ENCODE results near the gene PAXX.
A peak's percentile ranks its signal among the peaks of the same experiment; 100 is the strongest.

PAXX gene

DNA sequence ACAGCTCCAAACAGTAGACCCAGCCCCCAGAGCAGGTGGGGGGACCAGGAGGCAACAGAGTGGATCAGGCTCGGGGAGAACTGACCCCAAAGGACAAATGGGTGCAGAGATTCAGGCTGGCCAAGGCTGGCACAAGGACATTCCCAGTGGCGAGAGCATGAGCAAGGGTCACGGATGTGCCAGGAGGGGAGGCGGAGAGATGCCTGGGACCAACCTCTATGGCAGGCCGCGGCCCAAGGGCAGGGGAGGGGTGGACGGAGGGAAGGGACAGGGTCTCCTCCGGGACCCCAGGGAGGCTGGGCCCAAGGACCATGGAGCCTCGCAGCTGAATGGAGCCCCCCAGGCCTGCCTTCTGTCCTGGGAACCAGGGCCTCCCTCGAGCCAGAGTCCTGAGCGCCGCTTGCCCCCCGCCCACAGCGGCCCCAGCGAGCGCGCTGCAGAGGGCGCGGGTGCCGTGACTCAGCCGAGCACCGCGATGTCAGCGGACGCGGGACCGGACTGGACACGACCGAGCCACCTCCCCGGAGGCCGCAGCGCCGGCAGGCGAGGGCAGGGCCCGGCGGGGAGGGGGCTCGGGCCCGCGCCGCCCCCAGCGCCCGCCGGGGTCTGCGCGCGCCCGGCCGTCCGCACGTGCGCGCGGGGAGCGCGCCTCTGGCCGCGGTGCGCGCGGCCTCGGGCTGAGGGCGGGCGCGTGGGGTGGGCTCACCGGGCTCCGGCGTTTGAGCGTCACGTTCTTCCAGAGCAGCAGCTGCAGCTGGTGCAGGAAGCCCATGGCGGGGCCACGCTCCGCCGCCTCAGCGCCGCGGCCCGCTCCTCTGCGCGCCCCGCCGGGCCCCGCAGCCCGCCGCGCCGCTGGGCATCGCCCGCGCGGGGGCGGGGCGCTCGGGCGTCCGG is 35.4 kb downstream of the PAXX start, which contains the start of gene ABCA2:
Gene ABCA2, minus strand, starts transcription at position 869 of the 894 bp plus-strand sequence. Its CDS starts 97 bp downstream, at position 772.
- DNase-seq (ENCODE audit: low read depth): no peak
- peak within 1 kb of the TSS; percentile 75 for H3K4me3 ChIP-seq (ENCODE audit: low read depth, low read length)
- TF ChIP-seq, protein P1, sequence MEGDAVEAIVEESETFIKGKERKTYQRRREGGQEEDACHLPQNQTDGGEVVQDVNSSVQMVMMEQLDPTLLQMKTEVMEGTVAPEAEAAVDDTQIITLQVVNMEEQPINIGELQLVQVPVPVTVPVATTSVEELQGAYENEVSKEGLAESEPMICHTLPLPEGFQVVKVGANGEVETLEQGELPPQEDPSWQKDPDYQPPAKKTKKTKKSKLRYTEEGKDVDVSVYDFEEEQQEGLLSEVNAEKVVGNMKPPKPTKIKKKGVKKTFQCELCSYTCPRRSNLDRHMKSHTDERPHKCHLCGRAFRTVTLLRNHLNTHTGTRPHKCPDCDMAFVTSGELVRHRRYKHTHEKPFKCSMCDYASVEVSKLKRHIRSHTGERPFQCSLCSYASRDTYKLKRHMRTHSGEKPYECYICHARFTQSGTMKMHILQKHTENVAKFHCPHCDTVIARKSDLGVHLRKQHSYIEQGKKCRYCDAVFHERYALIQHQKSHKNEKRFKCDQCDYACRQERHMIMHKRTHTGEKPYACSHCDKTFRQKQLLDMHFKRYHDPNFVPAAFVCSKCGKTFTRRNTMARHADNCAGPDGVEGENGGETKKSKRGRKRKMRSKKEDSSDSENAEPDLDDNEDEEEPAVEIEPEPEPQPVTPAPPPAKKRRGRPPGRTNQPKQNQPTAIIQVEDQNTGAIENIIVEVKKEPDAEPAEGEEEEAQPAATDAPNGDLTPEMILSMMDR (IDR thresholded peaks at IDR 0.05; ENCODE audit: control insufficient read depth, extremely low read depth, insufficient read depth): no peak

GRCh38 chr9:137028263-137029057 is 36.2 kb downstream of the PAXX start:
- DNase-seq (ENCODE audit: low read depth): no peak
- peak overlapping the region; percentile 56 for H3K4me3 ChIP-seq (ENCODE audit: low read depth, low read length)
- TF ChIP-seq, protein P1 (IDR thresholded peaks at IDR 0.05; ENCODE audit: control insufficient read depth, extremely low read depth, insufficient read depth): peak; percentile 76

GRCh38 chr9:137029058-137029936 is 37.1 kb downstream of the PAXX start:
- H3K4me3 ChIP-seq (ENCODE audit: low read depth, low read length): peak overlapping the region; percentile 56
- DNase-seq (ENCODE audit: low read depth): no peak
- TF ChIP-seq, protein P1 (IDR thresholded peaks at IDR 0.05; ENCODE audit: control insufficient read depth, extremely low read depth, insufficient read depth): peak; percentile 97

GRCh38 chr9:137030006-137030405 is 37.8 kb downstream of the PAXX start:
- DNase-seq (ENCODE audit: low read depth): no peak
- TF ChIP-seq, protein P1 (IDR thresholded peaks at IDR 0.05; ENCODE audit: control insufficient read depth, extremely low read depth, insufficient read depth): no peak
- H3K4me3 ChIP-seq (ENCODE audit: low read depth, low read length): no peak overlapping the region

GRCh38 chr9:137030538-137031527 is 38.6 kb downstream of the PAXX start:
- H3K4me3 ChIP-seq (ENCODE audit: low read depth, low read length): no peak overlapping the region
- no peak for DNase-seq (ENCODE audit: low read depth)
- TF ChIP-seq, protein P1 (IDR thresholded peaks at IDR 0.05; ENCODE audit: control insufficient read depth, extremely low read depth, insufficient read depth): no peak

Measured in LNCaP clone FGC (cell line).